LNCaP clone FGC (cell line): ENCODE results near the gene SPEF2.

ENCODE experiments used
- DNase-seq: peaks from one replicate; pipeline ENCODE4 v3.0.0-alpha.2; 2011; ENCODE audit warnings: low read depth
- H3K4me3 ChIP-seq: 2 replicates; pipeline ENCODE4 v1.5.1; 2011; ENCODE audit warnings: mild to moderate bottlenecking, low read depth, low read length, control low read depth
- TF ChIP-seq, protein P1 (sequence below): IDR thresholded peaks from 2 replicates; pipeline ENCODE4 v1.5.1; 2012; ENCODE audit warnings: mild to moderate bottlenecking; ENCODE audit not compliant: control insufficient read depth, insufficient read depth; ENCODE audit errors: extremely low read depth

SPEF2 gene

DNA sequence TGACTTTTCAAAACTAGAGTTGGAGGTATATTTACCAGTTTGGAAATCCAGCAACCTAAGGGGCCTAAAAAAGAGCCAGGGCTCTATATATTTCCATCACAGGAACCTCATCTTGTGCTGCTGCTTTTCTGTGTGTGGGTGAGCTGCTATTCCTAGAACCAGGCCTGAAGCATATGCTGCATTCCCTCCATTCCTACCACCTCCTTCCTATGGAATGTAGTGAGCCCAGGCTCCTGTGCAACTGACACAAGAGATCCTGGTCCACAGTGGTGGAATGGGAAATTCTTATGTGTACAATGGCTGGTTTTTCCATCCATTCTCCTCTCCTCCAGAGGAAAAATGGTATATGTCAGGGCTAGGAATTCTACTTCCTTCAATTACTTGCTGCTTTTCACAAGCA, 39.1 kb downstream of the SPEF2 start:
- no peak overlapping the region for H3K4me3 ChIP-seq
- TF ChIP-seq, protein P1, sequence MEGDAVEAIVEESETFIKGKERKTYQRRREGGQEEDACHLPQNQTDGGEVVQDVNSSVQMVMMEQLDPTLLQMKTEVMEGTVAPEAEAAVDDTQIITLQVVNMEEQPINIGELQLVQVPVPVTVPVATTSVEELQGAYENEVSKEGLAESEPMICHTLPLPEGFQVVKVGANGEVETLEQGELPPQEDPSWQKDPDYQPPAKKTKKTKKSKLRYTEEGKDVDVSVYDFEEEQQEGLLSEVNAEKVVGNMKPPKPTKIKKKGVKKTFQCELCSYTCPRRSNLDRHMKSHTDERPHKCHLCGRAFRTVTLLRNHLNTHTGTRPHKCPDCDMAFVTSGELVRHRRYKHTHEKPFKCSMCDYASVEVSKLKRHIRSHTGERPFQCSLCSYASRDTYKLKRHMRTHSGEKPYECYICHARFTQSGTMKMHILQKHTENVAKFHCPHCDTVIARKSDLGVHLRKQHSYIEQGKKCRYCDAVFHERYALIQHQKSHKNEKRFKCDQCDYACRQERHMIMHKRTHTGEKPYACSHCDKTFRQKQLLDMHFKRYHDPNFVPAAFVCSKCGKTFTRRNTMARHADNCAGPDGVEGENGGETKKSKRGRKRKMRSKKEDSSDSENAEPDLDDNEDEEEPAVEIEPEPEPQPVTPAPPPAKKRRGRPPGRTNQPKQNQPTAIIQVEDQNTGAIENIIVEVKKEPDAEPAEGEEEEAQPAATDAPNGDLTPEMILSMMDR, result no peak
- no peak for DNase-seq

DNA sequence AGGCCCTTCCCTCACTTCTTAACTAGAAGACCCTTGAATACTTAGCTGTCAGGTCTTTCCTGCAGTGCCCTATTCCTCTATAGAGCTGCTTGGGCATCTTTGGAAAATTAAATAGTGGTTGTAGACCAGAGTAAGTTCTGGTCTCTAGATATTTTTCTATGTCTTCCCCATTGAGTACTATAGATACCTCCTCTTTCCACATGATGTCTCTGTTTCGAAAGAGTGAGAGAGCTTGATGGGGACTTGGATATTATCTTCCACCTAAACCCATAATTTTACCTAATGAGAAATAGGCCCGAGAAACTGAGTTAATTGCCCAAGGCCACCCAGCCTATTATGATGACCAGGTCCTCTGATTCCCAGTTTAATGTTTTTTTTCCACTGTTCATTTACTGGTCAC, 40.2 kb downstream of the SPEF2 start:
- no peak for DNase-seq
- TF ChIP-seq, protein P1, result no peak
- H3K4me3 ChIP-seq, result no peak overlapping the region

DNA sequence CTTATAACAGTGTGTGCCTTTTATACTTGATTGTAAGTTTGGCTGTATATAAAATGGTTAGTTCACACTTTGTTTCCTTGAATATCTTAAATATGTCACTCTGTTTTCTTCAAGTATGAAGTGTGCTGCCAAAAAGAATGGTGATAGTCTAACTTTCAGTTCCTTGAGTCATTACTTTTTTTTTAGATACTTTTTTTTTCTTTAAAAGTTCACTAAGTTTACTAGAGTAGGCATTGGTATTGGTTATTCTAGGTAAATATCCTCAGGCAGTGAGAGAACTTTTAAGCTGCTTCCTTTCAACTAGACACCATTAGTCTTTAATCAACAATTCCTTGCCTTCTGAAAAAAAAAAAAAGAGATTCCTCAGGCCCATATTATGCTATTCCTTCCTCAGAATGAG, 41.9 kb downstream of the SPEF2 start:
- no peak for DNase-seq
- no peak overlapping the region for H3K4me3 ChIP-seq
- TF ChIP-seq, protein P1, result no peak

DNA sequence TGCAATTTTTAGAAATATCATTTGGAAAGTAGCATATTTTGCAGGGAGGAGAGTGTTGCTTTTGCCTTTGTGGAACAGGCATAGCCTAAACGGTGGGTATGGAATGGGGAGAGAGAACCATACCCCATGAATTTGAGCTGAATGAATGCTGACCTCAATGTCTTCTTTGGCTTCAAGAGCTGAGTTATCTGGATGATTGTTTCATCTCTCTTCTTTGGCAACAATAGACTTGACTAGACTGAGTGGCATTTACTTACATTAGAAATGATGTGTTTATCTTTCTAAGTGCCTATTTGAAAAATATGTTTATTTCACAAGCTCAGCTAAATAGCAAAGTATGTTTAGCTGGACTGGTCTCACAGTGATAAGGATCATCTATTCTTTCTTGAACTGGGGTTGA, 42.8 kb downstream of the SPEF2 start:
- no peak for DNase-seq

DNA sequence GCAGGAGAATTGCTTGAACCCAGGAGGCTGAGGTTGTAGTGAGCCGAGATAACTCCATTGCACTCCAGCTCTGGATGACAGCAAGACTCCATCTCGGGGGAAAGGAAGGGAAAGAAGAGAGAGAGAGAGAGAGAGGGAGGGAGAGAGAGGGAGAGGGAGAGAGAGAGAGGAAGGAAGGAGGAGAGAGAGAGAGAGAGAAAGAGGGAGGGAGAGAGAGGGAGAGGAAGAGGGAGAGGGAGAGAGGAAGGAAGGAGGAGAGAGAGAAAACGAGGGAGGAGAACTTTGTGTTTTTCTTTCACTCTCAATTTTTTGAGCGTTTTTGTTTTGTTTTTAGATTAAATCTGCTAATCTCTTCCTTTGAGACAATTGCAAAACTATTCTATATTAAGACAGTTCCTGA, 46.9 kb downstream of the SPEF2 start:
- DNase-seq, result no peak
- H3K4me3 ChIP-seq, result no peak overlapping the region

More for the DNA sequence above, 42.8 kb downstream of the SPEF2 start:
- TF ChIP-seq, protein P1, result no peak
- no peak overlapping the region for H3K4me3 ChIP-seq

DNA sequence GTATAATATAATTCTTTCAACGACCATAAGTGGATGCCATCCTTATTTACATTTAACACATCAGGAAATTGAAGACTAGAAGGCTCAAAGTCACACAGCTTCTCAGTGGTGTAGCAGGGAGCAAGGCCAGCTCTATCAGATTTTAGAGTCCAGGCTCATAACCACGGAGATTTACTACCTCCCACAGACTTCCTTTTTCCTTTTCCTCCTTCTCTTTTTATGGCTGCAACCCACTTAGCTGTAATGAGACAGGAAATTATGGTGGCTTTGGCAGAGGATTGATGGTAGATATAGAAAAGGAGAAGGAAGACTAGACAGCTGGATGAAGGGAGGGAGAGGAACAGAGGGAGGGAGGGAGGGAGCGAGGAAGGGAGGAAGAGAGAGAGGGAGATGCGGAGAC, 47.4 kb downstream of the SPEF2 start:
- TF ChIP-seq, protein P1, result no peak
- H3K4me3 ChIP-seq, result no peak overlapping the region
- no peak for DNase-seq

More for the DNA sequence above, 46.9 kb downstream of the SPEF2 start:
- TF ChIP-seq, protein P1, result no peak

DNA sequence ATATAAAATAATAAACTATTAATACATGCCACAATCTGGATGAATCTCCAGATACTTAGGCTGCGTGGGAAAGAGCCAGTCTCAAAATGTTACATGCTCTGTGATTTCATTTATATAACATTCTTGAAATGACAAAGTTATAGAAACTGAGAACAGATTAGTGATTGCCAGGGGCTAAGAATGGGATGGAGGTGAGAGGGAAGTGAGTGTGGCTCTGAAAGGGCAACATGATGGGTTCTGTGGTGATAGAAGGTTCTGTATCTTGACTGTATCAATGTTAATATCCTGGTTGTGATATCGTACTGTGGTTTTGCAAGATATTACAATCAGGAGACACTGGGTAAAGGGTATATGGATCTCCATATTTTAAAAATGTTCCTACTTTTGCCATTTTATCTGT, 50.7 kb downstream of the SPEF2 start:
- TF ChIP-seq, protein P1, result no peak
- no peak overlapping the region for H3K4me3 ChIP-seq
- DNase-seq, result no peak
